Urothelium cell line (cell line): Measurements from ENCODE around the gene POLR1C.
A peak's percentile ranks its signal among the peaks of the same experiment; 100 is the strongest.
"Not testable (repeated sequence)": the region's sequence is repeated elsewhere in the genome, so short reads cannot be mapped to it uniquely, and the experiment has no call there.

Source experiments
- DNase-seq: peaks from one replicate; pipeline ENCODE4 v3.0.0; 2011; ENCODE audit warnings: low spot score, mixed read lengths
- FAIRE-seq: peaks from 2 replicates; lab custom pipeline; 2011; peaks lifted over from hg19 to GRCh38; lab: Jason Lieb, UNC

POLR1C gene

GRCh38 chr6:43491750-43492661, 24.9 kb upstream of the POLR1C start:
- no peak for FAIRE-seq
- DNase-seq = peak; percentile 63

- DNase-seq (no peak), FAIRE-seq (no peak)
These were observed 24.2 kb upstream of the POLR1C start for GRCh38 chr6:43492673-43493072.

GRCh38 chr6:43493230-43493629, 23.7 kb upstream of the POLR1C start:
- no peak for FAIRE-seq
- DNase-seq = no peak

GRCh38 chr6:43493833-43494232, 23.1 kb upstream of the POLR1C start:
- FAIRE-seq (no peak), DNase-seq (no peak)

- DNase-seq (no peak), FAIRE-seq (no peak)
These were observed 22.6 kb upstream of the POLR1C start for GRCh38 chr6:43494321-43494720.

GRCh38 chr6:43494766-43495165, 22.1 kb upstream of the POLR1C start:
- DNase-seq = no peak
- no peak for FAIRE-seq

GRCh38 chr6:43495409-43495941, 21.4 kb upstream of the POLR1C start:
- DNase-seq = peak; percentile 48
- no peak for FAIRE-seq

- FAIRE-seq = no peak
These were observed 20.3 kb upstream of the POLR1C start for GRCh38 chr6:43496370-43497128.

GRCh38 chr6:43497129-43497396, 19.8 kb upstream of the POLR1C start:
- no peak for FAIRE-seq
- DNase-seq = no peak

More at GRCh38 chr6:43496370-43497128, 20.3 kb upstream of the POLR1C start:
- DNase-seq = peak; percentile 76

GRCh38 chr6:43497689-43498088, 19.2 kb upstream of the POLR1C start:
- DNase-seq (no peak), FAIRE-seq (no peak)

GRCh38 chr6:43498291-43498690, 18.6 kb upstream of the POLR1C start:
- not testable (repeated sequence) for DNase-seq, FAIRE-seq

GRCh38 chr6:43499028-43499815, 17.7 kb upstream of the POLR1C start:
- no peak for DNase-seq
- no peak for FAIRE-seq

- no peak for FAIRE-seq
- DNase-seq = no peak
These were observed 16.0 kb upstream of the POLR1C start for GRCh38 chr6:43500921-43501320.

GRCh38 chr6:43502666-43503065, 14.2 kb upstream of the POLR1C start:
- DNase-seq = no peak
- no peak for FAIRE-seq

GRCh38 chr6:43503443-43503842, 13.4 kb upstream of the POLR1C start:
- DNase-seq = no peak
- no peak for FAIRE-seq

GRCh38 chr6:43504756-43505593, 11.9 kb upstream of the POLR1C start:
- no peak for DNase-seq
- FAIRE-seq = no peak

GRCh38 chr6:43505718-43506117, 11.2 kb upstream of the POLR1C start:
- no peak for DNase-seq
- no peak for FAIRE-seq

- FAIRE-seq = no peak
- no peak for DNase-seq
These were observed 10.7 kb upstream of the POLR1C start for GRCh38 chr6:43506171-43506570.

GRCh38 chr6:43506667-43507471, 10.0 kb upstream of the POLR1C start:
- peak; percentile 82 for DNase-seq
- no peak for FAIRE-seq
